OCI-LY3 (cell line): ENCODE data around the gene TMEM150C.

Source experiments
- CTCF ChIP-seq: fragments of 200-600, 300-600 bp; sonication (generic); IDR thresholded peaks from 2 replicates; pipeline ENCODE4 v1.5.1; 2014; ENCODE audit warnings: antibody characterized with exemption, low read length, low read depth
- EZH2phosphoT487 ChIP-seq: fragments of 200-600 bp; shearing (Covaris generic); IDR thresholded peaks from 2 replicates; pipeline ENCODE4 v1.6.1; 2018; ENCODE audit warnings: antibody characterized with exemption, mixed run types, low read depth

- TF ChIP-seq CTCF (no peak), EZH2phosphoT487 (no peak)
These were observed 49.7 kb upstream of the TMEM150C start for GRCh38 chr4:82611527-82611926.
